SK-N-MC (cell line): ENCODE results near the gene BATF3.

ENCODE experiments used
- EZH2 ChIP-seq: fragments of 200-600 bp; sonication (generic); IDR thresholded peaks from one replicate; pipeline ENCODE4 v1.6.1; 2017; ENCODE audit warnings: antibody characterized with exemption
- FOXP2 ChIP-seq: optimal IDR thresholded peaks from 2 replicates; pipeline ENCODE3; 2011; ENCODE audit warnings: mild to moderate bottlenecking, moderate library complexity; ENCODE audit not compliant: insufficient read depth; ENCODE audit errors: extremely low read length, control extremely low read depth
- POLR2AphosphoS5 ChIP-seq: IDR thresholded peaks from 2 replicates; pipeline ENCODE4 v1.6.1; 2012; ENCODE audit warnings: mild to moderate bottlenecking, low read depth, low read length, borderline replicate concordance

DNA sequence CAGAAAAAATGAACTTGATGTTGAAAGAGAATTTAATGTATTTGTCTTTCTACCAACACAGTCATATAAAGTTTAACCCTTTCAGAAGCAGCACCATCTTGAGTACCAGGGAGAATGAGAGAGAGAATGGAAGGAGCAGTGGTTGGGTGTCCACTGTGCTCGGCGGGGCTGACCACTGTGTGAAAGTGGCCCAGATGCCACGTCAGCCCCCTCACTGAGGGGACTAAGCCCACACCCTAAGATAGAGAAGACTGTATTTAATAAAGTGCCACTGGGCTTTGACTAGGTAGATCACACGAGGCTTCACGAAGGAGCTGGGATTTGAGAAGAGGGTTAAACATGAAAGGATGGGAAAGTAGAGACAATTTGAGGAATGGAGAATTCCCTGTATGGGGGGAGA, 31.2 kb downstream of the BATF3 start:
- no peak for TF ChIP-seq EZH2
- TF ChIP-seq POLR2AphosphoS5, result no peak
- TF ChIP-seq FOXP2, result no peak
